GM18508 (cell line): Measurements from ENCODE around the gene PKD1L1.
"Not testable (repeated sequence)": the region's sequence is repeated elsewhere in the genome, so short reads cannot be mapped to it uniquely, and the experiment has no call there.

ENCODE experiments used
- ATAC-seq: cut with Tn5 transposase; IDR thresholded peaks from one replicate; pipeline ENCODE4 v1.9.1; 2021; ENCODE audit warnings: moderate number of reproducible peaks; ENCODE audit not compliant: insufficient read depth, unreplicated experiment

PKD1L1 gene

GRCh38 chr7:47957156-47957555 is 8.9 kb upstream of the PKD1L1 start:
- no peak for ATAC-seq

GRCh38 chr7:47956220-47956619 is 8.0 kb upstream of the PKD1L1 start:
- ATAC-seq: no peak

GRCh38 chr7:47954231-47954911 is 6.1 kb upstream of the PKD1L1 start:
- no peak for ATAC-seq

DNA sequence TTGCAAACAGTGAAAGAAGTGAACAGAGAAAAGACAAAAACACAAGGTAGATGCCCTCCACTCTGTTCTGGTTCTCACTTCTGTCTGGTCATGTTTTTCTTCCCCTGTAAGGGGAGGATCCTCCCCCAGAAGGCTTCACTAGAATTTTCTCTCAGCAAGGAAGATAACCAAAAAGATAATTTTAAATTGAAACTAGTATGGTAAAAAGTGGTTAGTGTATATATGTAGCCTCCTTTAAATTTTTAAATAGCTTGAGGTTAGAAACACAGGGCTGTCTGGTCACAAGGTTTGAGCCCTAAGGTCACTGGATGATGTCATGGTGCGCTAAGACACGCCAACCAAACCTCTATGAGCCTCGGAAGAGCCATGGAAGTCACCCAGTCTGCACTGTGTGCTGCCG is 5.6 kb upstream of the PKD1L1 start:
- ATAC-seq: peak; percentile 49

DNA sequence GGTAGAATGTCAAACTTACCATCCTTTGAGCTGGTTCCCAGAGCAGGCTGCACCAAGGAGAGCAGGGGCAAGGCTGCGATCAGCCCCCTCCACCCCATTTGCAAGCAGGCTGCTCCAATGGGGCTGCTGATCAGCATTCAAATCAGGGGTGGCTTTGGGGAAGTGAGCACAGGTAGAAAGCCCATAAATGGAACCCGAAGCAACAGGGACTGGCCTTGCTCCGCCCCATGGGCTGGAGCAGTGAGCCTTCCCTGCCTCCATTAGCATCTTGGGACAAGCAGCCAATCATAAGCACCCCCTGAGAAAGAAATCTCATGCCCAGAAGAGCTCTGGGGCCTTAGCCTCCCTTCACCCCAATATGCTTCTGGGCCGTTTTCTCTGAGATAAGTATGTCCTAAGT is 4.0 kb upstream of the PKD1L1 start:
- no peak for ATAC-seq

GRCh38 chr7:47951374-47951773 is 3.1 kb upstream of the PKD1L1 start:
- ATAC-seq: no peak

- no peak for ATAC-seq
Measured at GRCh38 chr7:47950714-47951113, 2.4 kb upstream of the PKD1L1 start.

DNA sequence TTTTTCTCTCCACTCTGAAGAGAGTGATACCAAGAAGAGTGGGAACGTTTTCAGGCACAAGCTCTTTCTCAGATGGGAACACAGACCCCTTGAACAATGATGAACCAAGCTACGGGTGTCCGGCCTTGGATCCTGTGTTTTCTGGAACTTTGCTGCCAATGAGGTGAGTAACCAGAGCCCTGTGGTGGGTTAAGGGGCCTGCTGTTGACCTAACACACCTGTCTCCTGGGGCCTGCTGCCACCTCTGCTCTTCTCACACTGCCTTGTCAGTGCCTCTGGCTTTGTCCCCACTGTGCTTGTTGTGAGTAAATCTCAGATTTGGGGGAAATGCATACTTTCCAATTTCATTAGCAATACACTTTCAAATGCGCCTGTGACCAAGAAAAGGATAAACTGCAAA is 1.4 kb upstream of the PKD1L1 start:
- ATAC-seq: no peak

DNA sequence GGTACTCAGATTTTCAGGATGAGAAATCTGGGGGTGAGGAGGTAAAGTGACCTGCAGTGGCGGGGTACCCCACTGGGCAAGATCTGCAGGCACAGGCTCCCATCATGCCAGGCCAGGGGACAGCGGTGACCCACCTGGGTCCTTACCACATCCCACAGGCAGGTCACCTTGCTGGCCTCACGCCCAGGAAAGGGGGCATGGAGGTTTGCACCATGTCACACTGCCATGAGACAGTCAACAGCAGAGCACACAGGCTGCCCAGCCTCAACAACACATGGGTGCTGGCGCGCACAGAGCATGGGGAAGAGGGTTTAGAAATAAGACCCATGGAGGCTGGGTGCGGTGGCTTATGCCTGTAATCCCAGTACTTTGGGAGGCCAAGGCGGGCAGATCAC is 914 bp downstream of the PKD1L1 start:
- no peak for ATAC-seq

- ATAC-seq: no peak
Measured at GRCh38 chr7:47946581-47947354, 1.5 kb downstream of the PKD1L1 start.

- ATAC-seq: no peak
Measured at GRCh38 chr7:47945261-47946015, 2.8 kb downstream of the PKD1L1 start.

DNA sequence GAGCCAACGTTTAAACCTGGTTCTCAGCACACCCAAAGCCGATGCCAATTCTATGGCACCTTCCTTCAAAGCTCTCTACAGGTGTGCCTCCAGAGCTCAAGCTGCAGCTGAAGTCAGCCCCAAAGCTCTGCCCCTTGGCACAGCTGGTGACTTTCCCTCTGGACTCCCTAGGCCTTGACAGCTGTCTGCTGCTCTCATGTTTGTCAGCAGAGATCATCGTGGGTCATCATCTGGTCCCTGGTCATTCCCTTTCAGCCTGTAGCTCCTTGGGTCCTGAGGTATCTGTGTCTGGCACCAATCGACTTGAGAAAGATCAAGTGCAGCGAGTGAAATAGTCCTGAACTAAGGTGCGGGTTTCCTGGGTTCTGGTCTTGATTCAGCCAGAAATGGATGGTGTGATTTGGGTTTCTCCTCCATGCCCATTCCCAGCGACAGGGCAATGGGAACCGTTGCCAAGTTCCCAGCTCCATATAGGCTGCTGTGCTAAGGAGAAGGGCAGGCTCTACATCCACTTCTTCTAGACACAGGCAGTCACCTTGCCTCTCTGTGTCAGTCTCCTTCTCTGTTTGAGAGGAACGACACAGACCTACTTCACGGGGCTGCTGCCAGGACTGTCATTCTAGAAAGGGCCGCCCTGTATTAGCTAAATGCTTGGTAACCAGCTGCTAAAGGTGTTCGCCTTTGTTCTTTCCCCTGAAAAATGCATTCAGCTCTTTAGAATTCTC is 3.6 kb downstream of the PKD1L1 start:
- ATAC-seq: no peak

DNA sequence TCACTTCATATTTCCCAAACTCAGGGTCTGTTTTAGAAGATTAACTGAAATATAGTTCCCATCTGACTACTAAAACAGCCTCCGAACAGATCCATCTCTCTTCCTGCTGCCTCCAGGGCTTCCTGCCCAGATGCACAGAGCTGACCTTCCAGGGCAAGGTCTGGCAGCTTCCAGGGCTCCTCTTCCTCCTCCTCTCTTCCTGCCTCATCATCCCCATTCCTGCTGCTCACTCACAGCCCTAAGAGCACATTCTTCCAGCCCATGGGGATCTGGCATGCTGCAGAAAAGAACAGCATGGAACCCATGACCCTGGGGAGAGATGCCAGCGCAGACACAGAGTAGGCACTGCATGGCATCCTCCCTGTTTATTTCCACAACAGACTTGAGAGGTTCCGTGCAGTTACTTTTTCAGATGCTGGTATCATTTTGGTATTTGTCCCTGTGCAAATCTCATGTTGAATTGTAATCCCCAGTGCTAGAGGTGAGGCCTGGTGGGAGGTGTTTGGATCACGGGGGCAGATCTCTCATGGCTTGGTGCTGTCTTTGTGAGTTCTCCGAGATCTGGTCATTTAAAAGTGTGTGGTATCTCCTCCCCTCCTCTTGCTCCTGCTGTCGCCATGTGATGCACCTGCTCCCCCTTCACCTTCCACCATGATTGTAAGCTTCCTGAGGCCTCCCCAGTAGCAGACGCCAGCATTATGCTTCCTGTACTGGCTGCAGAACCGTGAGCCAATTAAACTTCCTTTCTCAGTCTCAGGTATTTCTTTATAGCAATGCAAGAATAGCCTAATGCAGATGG is 4.4 kb downstream of the PKD1L1 start:
- ATAC-seq: no peak

- ATAC-seq: not testable (repeated sequence)
Measured at GRCh38 chr7:47942651-47943050, 5.6 kb downstream of the PKD1L1 start.

DNA sequence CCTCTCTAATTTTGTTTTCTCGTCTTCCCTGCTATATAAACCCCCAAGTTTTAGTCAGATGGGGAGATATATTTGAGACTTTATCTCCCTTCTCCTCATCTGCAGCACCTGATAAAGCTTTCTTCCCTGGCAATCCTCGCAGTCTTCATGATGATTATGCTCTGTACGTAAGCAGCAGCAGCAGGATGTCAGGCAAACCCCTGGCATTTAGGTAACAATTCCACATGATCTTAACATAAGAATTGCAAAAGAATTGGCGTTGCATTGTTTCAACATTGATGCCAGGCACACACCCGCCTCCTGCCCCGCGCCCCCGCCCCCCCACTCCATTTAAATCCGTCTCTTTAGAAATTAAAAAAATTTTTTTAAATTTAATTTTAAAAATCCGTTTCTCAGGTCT is 6.1 kb downstream of the PKD1L1 start:
- no peak for ATAC-seq

GRCh38 chr7:47941136-47941844 is 7.0 kb downstream of the PKD1L1 start:
- no peak for ATAC-seq

- ATAC-seq: no peak
Measured at GRCh38 chr7:47940088-47941013, 7.9 kb downstream of the PKD1L1 start.

GRCh38 chr7:47939425-47940036 is 8.7 kb downstream of the PKD1L1 start:
- ATAC-seq: no peak
